ENCODE data around the gene CDC5L. TPM values are rescaled to one million over a fixed set of nuclear protein-coding genes. Genes with fewer than 3 reads are reported as not detected.

The CDC5L gene
- total RNA-seq, 2 donors from 2014 or later = 19.6 to 21.7 TPM

- ATAC-seq (ENCODE audit: insufficient number of reproducible peaks, low FRiP score, low read depth) (no peak), DNase-seq (ENCODE audit: low spot score) (no peak)
- Histone ChIP-seq H3K27ac (no peak overlapping the region), H3K27me3 (replicated peaks; ENCODE audit: insufficient read depth) (no peaks in the 10 kb centered on the region), H3K4me1 (ENCODE audit: control insufficient read depth in 1 of 2, low read depth in 2 of 2) (peaks cover 4 to 14% of the 10 kb centered on the region in 2 donors), H3K36me3 (no peaks in the 10 kb centered on the region), H3K4me3 (no peak overlapping the region), H3K9me3 (no peaks in the 10 kb centered on the region)
- TF ChIP-seq CTCF (IDR thresholded peaks at IDR 0.05) = no peak
Observed at GRCh38 chr6:44493132-44493531, 105.6 kb downstream of the CDC5L start.

- Histone ChIP-seq H3K27ac (no peak overlapping the region), H3K27me3 (replicated peaks; ENCODE audit: insufficient read depth) (no peaks in the 10 kb centered on the region), H3K9me3 (no peaks in the 10 kb centered on the region), H3K4me3 (no peak overlapping the region), H3K4me1 (ENCODE audit: control insufficient read depth in 1 of 2, low read depth in 2 of 2) (peaks cover 4 to 14% of the 10 kb centered on the region in 2 donors), H3K36me3 (no peaks in the 10 kb centered on the region)
- DNase-seq (ENCODE audit: low spot score) (no peak), ATAC-seq (ENCODE audit: insufficient number of reproducible peaks, low FRiP score, low read depth) (no peak)
- TF ChIP-seq CTCF (IDR thresholded peaks at IDR 0.05) = no peak
Observed at GRCh38 chr6:44493593-44493992, 106.1 kb downstream of the CDC5L start.

- no peaks in the 10 kb centered on the region for H3K9me3 ChIP-seq
- no peak overlapping the region for H3K4me3 ChIP-seq
- no peak overlapping the region for H3K27ac ChIP-seq
- TF ChIP-seq CTCF (IDR thresholded peaks at IDR 0.05) = no peak
- ATAC-seq (ENCODE audit: insufficient number of reproducible peaks, low FRiP score, low read depth) (no peak), DNase-seq (ENCODE audit: low spot score) (no peak)
- no peaks in the 10 kb centered on the region for H3K36me3 ChIP-seq
- no peaks in the 10 kb centered on the region for H3K27me3 ChIP-seq (replicated peaks; ENCODE audit: insufficient read depth)
- peaks cover 4 to 14% of the 10 kb centered on the region in 2 donors for H3K4me1 ChIP-seq (ENCODE audit: control insufficient read depth in 1 of 2, low read depth in 2 of 2)
Observed at GRCh38 chr6:44494011-44494501, 106.5 kb downstream of the CDC5L start.

- TF ChIP-seq CTCF (IDR thresholded peaks at IDR 0.05) = no peak
Observed at GRCh38 chr6:44495036-44495901, 107.8 kb downstream of the CDC5L start.

GRCh38 chr6:44496665-44497369, 109.3 kb downstream of the CDC5L start:
- Histone ChIP-seq H3K4me3 (no peak overlapping the region), H3K27ac (no peak overlapping the region), H3K9me3 (no peaks in the 10 kb centered on the region), H3K27me3 (replicated peaks; ENCODE audit: insufficient read depth) (no peaks in the 10 kb centered on the region), H3K4me1 (ENCODE audit: control insufficient read depth in 1 of 2, low read depth in 2 of 2) (no peaks in the 10 kb centered on the region), H3K36me3 (no peaks in the 10 kb centered on the region)
- TF ChIP-seq CTCF (IDR thresholded peaks at IDR 0.05) = no peak
- no peak for ATAC-seq (ENCODE audit: insufficient number of reproducible peaks, low FRiP score, low read depth)
- DNase-seq (ENCODE audit: low spot score) = no peak

More at GRCh38 chr6:44495036-44495901, 107.8 kb downstream of the CDC5L start:
- no peaks in the 10 kb centered on the region for H3K27me3 ChIP-seq (replicated peaks; ENCODE audit: insufficient read depth)
- H3K4me1 ChIP-seq (ENCODE audit: control insufficient read depth in 1 of 2, low read depth in 2 of 2) = peaks cover 0 to 7% of the 10 kb centered on the region in 2 donors
- no peak overlapping the region for H3K4me3 ChIP-seq
- no peaks in the 10 kb centered on the region for H3K36me3 ChIP-seq
- H3K27ac ChIP-seq = no peak overlapping the region
- no peak for DNase-seq (ENCODE audit: low spot score)
- no peak for ATAC-seq (ENCODE audit: insufficient number of reproducible peaks, low FRiP score, low read depth)
- H3K9me3 ChIP-seq = no peaks in the 10 kb centered on the region
